ENCODE results near the gene TYSND1.
A peak's percentile ranks its signal among the peaks of the same experiment; 100 is the strongest.
"Not testable (repeated sequence)": the region's sequence is repeated elsewhere in the genome, so short reads cannot be mapped to it uniquely, and the experiment has no call there.

The TYSND1 gene

DNA sequence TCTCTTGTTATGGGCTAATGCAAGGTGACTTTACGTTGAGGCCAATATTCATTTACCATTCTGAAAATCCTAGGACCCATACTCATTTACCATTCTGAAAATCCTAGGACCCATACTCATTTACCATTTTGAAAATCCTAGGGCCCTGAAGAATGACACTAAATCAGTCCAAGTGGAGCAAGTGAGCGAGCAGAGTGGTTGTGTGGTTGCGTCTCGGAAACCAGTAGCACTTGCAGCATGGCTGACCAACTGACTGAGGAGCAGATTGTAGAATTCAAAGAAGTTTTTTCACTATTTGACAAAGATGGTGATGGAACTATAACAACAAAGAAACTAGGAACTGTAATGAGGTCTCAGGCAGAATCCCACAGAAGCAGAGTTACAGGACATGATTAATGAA lies 16.9 kb upstream of the TYSND1 start:
- DNase-seq (ENCODE audit: low read depth): no peak

DNA sequence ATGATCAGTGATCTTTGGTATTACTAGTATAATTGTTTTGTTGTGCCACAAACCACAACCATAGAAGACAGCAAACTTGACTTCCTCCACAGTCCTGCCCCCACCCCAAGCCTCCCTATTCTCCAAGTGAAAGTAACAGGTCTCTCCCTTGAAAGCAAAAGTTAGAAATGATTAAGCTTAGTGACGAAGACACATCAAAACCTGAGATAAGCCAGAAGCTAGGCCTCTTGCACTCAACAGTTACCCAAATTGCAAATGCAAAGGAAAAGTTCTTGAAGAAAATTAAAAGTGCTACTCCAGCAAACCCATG lies 16.3 kb upstream of the TYSND1 start:
- DNase-seq (ENCODE audit: low read depth): no peak

DNA sequence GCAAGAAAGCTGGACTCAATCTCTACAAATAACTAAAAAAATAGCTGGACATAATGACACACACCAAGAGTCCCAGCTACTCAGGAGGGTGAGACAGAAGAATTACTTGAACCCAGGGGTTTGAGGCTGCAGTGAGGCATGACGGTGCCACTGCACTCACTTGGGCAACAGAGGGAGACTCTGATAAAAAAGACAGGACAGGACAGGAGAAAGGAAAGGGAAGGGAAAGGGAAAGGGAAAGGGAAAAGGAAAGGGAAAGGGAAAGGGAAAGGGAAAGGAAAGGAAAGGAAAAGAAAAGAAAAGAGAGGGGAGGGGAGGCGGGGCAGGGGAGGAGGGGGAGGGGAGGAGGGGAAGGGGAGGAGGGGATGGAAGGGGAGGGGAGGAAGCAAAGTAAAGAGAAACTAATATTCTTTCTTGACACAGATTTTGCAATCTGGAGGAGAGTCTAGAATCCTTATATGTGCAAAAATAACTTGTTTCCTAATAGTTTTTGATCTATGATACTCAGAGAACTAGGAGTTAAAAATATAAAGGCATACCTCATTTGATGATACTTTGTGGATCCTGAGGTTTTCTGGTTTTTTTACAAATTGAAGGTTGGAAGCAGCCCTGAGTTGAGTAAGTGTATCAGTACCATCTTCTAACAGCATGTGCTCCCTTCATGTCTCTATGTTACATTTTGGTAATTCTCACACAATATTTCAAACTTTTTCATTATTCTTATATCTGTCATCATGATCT lies 15.8 kb upstream of the TYSND1 start:
- DNase-seq (ENCODE audit: low read depth): no peak

GRCh38 chr10:70160798-70161197 lies 14.3 kb upstream of the TYSND1 start:
- DNase-seq (ENCODE audit: low read depth): no peak

- DNase-seq (ENCODE audit: low read depth): not testable (repeated sequence)
Measured at GRCh38 chr10:70159366-70159765, 12.9 kb upstream of the TYSND1 start.

DNA sequence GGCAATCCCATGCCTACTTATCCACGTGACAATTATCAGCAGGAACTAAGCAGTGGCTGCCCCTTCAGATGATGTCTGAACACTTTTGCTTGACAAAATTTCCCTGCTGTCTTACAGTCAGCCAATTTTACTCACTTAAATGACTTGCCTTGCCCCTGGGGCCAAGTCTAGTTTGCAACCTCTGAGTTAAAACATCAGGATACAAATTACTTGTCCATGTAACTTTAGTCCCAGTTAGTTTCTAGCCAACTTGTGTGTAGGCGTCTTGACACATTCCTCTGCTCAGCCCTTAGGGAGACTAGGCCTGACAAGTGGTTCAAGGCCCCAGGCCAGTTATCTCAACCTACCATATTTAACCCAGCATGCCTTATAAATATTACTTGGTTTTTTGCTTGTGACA lies 11.6 kb upstream of the TYSND1 start:
- no peak for DNase-seq (ENCODE audit: low read depth)

DNA sequence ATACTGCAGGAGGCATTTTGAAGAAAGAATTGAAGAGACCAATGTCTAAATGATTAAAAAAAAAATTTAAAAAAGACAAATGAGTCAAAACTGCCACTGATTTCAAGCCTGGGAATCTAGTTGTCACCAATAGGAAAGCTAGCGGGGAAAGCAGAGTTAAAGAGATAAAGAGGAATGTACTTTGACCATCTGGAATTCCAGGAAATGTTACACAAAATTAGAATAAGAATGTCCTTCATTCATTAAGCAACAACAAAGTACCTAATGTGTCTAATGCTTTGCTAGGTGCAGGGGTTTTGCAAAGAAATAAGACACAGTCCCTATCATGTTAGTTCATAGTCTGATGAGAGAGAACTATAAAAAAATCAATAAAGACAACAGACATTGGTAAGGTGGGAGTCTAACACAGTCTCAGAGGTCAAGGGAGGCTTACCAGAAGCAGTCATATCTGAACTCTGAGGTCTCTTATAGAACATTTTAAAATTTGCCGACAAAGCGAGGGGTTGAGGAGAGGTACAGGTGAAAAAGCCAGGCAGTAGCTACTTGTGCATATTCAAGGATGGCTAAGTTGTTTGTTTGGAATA lies 8.8 kb upstream of the TYSND1 start:
- DNase-seq (ENCODE audit: low read depth): no peak

DNA sequence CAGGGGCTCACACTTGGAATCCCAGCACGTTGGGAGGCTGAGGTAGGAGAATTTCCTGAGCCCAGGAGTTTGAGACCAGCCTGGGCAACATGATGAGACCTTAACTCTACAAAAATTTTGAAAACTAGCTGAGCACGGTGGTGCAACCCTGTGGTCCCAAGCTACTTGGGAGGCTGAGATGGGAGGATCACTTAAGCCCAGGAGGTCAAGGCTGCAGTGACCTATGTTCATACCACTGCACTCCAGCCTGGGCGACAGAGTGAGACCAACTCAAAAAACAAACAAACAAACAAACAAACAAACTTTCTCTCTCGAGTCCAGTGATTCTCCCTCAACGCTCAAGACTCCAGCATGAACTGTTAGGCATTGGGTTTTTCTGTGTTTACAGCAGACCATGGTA lies 2.0 kb upstream of the TYSND1 start:
- DNase-seq (ENCODE audit: low read depth): no peak

GRCh38 chr10:70147259-70147625 lies 742 bp upstream of the TYSND1 start:
- no peak for DNase-seq (ENCODE audit: low read depth)

DNA sequence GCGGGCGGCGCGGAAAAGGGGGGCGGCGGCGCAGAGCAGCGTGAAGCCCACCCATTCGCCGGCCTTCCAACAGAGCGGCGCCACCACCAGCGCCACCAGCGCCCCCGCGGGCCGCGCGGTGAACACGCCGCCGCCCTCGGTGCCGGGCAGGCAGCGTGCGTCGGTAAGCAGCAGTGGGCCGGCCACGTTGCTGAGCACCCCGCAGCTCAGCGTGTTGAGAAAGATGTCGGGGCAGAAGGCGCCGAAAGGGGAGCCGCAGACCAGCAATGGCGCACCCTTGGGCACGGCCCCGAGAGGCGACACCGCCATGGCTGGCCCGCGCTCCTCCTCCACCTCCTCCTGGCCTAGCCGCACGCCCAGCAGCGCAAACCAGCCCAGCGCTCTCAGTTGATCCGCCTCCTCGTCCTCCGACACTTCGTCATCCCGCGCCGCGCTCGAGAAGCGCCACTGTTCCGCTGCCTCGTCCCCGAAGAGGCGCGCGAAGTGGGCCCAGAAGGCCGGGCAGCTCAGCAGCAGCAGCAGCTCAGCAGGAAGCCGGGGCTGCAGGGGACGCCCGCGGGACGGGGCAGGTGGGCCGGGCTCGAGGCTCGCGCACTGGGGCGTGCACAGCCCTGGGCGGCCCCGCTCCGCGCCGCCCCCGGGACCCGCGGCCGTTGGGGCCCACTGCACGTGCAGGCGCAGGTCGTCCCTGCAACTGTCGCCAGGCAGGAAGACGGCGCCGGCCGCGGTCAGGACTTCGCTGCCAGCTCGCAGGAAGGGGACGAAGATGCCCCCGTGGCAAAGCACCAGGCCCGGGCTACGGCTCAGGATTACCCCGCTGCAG lies 623 bp downstream of the TYSND1 start:
- DNase-seq (ENCODE audit: low read depth): peak; percentile 26

GRCh38 chr10:70145166-70145665 lies 1.3 kb downstream of the TYSND1 start:
- no peak for DNase-seq (ENCODE audit: low read depth)

DNA sequence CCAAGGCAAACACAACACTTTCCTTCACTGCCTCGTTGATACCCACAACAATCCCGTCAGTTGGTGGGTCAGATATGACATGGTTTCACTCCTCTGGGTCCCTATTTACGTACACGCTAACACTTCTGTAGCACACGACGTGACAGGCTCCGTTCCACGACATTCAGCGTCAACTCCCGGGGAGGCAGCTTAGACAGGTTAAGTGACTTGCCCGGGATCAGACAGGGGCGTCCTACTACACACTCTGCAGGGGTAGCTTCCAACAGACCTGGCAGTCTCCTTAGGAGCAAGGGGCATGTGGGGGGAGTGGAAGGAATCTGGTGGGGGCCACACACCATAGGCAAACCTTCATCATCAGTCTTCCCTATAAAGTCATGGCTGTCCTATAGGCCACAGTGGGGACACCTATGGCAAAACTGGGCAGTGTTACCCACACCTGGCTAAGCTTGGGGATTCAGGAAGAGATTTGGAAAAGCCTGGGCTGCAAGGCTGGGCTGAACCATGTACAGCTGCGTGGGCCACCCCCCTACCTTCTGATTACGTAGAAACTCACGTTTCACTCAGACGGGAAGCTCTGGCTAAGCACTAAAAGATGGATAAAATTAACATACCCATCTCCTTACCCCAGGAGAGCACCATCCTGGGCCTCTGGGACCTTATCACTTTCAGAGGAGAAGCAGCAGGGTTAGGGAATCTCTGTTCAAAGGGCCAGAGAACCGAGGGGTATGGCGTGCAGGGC lies 2.0 kb downstream of the TYSND1 start:
- no peak for DNase-seq (ENCODE audit: low read depth)

DNA sequence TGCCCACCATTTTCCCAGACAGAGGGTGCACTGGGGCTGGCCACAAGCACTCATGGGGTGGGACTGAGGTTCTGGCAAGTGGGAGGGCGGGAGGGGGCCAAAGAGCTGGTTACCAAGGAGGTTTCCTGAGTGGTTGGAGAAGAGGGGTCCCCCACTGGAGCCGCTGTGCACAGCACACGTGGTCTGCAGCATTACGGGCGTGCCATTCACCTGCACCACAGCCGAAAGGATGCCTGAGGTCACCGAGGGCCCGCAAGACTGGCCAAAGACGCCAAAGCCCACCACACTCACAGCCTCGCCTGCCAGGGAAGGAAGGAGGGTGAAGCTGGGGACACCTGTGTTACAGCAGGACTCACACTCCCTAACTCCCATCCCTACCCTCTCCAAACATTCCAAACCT lies 3.9 kb downstream of the TYSND1 start:
- no peak for DNase-seq (ENCODE audit: low read depth)

- DNase-seq (ENCODE audit: low read depth): no peak
Measured at GRCh38 chr10:70140297-70140696, 6.2 kb downstream of the TYSND1 start.

GRCh38 chr10:70139997-70140250 lies 6.6 kb downstream of the TYSND1 start:
- no peak for DNase-seq (ENCODE audit: low read depth)

DNA sequence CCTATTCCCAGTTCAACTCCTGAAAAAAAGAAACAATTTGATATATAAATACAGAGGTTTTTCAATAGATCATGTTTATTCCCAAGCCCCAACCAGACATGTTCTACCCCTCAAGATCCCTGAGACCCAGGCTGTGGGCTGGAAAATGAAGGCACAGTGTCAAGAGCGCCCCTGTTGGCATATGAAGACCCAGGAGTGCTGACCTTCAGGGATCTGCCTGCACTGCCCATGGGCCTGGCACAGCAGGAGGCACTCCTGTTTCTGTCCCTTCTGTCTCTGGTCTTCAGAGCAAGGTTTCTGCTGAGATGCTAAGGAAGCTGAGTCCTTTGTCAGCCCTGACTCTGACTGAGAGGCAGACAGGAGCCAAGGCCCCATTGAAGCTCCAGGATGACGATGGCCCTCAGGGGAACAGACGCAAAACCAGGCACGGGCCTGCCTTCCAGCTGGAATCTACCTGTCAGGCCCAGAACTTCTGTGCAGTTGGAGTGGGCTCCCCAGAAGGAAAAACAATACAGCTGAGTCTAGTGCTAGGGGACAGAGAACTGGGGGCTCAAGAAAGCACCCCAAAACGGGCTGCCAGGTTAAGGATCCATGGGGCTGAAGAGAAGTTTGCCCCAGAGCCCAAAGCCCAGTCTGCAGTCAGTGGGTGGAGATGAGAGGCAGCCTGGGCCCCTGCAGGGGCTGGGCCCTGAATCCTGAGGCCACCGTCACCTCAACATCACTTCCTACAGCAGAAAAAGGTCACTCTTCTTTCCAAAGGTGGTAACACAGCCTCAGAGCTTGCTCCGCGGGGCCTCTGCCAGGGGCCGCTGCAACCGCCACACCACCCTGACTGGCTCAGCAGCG lies 7.1 kb downstream of the TYSND1 start:
- DNase-seq (ENCODE audit: low read depth): no peak

- no peak for DNase-seq (ENCODE audit: low read depth)
Measured at GRCh38 chr10:70137927-70138883, 8.3 kb downstream of the TYSND1 start.

GRCh38 chr10:70137135-70137534 lies 9.4 kb downstream of the TYSND1 start:
- DNase-seq (ENCODE audit: low read depth): no peak

DNA sequence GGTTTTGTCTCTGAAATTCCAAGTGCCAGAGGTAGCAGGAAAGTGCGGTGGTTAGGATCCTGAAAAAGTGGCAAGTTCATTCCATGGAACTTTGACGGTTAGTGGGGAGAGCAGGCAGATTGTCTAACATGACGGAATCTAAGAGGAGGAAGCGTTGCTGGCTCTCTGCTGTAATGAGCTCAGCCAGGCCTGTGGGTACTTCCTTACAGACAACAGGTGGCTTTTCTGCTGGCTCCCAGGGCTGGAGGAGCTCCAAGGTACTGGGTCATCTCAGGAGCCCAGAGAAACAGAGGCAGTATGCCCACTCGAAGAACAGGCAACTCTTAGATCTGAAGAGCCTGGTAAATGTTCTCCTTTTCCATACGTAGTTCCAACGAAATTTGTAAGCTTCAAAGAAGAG lies 10.8 kb downstream of the TYSND1 start:
- DNase-seq (ENCODE audit: low read depth): no peak

- no peak for DNase-seq (ENCODE audit: low read depth)
Measured at GRCh38 chr10:70135046-70135445, 11.5 kb downstream of the TYSND1 start.

All from stimulated activated CD8-positive, alpha-beta memory T cell treated with anti-CD3 and anti-CD28 coated beads, Interleukin-15, amount 100 ng/mL, for 1 hour (primary cell).